HG02798 (cell line): ENCODE data around the gene TUBGCP6.

ENCODE experiments used
- ATAC-seq: cut with Tn5 transposase; IDR thresholded peaks from one replicate; pipeline ENCODE4 v1.9.1; 2021; ENCODE audit warnings: mild to moderate bottlenecking; ENCODE audit not compliant: unreplicated experiment, poor library complexity

The TUBGCP6 gene

DNA sequence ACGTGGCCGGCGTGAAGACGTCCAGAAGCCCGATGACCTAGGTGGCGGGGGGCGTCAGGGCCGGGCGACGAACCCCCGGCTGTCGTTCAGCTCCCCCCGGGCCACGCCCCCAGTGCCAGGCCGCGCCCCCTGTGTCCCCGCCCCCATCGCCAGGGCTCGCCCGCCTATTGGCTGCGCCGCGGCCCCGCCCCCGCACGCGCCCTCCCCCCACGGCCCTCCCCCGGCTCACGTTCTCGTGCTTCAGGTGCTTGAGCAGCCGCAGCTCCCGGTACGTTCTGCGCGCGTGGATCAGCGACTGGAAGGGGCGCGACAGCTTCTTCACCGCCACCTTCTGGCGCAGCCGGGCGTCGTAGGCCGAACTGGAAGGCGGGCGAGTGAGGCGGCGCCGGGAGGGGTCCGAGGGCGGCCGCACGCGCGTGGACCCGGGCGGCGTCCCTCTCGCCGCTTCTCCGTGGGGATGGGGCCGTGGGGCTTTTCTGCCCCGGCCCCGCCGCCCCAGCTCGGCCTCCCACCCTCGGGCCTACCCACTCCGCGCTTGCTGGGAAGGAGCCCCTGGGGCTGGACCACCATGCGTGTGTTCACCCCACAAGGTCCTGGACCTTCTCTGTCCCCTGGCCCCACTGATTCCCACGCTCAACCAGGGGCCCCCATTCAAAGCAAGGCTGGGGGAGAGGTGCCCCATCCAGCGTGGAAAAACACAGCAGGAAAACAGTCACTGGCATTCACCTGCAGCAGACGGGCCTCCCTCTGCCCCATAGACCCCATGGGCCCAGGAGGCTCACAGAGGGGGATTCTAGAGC lies 23.0 kb upstream of the TUBGCP6 start:
- no peak for ATAC-seq

DNA sequence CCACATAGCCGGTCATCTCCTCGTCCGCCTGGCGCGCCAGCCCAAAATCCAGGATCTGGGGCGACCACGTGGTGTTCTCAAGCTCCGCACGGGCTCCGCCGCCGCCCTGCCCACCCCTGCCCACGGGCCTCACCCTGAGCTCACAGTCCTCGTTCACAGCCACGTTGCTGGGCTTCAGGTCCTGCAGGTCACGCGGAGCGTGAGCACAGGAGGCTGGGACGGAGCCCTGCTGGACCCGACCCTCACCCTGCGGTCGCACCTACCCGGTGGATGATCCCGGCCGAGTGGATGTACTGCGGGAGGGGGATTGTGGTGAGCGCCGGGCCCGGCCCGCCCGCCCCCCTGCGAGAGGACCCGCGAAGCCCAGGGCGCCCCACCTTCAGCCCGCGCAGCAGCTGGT lies 22.2 kb upstream of the TUBGCP6 start:
- no peak for ATAC-seq

DNA sequence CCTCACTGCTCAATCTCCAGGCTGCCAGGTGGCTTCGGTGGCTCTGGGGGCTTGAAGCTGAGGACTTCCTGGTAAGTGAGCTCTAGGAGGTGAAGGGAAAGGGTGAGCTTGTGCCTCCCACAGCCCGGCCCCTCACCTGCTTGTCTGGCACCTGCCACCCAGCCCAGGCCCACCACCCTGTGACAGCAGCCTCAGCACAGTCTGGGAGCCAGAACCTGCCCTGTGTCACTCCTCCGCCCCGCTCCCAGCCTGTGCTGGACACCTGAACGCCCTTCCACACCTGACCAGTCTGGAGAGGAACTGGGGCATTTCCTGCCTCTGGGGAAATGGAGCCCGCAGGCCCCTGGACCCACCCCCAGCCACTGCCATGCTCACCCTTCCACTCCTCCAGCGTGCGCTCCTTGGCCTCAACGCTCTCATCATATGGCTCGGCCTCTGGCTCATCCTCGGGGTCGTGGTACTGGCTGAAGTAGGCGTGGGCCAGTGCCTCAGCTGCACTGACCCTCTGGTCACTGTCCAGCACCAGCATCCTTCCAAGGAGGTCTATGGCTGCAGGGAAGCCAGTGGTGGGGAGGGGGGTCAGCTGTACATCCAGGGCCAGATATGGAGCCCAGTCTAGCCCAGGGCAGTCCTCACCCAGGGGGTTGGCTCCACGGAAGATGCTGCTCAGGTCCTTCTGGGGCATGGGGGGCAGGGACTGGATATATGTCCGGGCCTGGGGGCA lies 20.3 kb upstream of the TUBGCP6 start:
- no peak for ATAC-seq

DNA sequence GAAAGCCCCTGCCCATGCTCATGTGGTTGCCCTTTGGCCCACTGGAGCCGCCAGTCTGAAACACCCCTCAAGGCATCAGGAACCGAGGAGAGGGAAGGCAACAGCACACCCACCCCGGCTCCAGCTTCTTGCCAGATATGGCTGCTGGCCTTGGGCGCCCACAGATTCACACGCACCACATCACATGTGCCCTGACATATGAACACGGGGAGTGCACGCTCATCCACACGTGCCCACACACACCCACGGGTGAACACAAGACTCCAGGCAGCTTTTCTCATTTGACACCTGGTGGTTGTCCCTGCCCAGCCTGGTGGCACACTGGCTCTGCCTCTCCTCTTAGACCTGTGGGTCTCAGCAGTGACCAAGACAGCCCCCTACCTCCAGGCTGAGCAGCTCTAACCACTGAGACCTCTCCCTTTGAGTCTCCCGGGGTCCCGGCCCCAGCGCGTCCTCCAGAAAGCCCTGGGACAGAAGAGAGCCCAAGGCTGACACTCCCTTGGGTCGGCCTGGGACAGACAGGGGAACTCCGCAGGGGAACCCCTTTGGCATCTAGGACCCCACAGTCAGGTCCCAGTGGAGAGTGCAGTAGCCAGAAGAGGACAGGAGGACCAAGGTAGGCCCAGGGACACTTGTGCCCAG lies 19.4 kb upstream of the TUBGCP6 start:
- ATAC-seq: no peak

- ATAC-seq: no peak
Observed at GRCh38 chr22:50262973-50263617, 18.3 kb upstream of the TUBGCP6 start.

DNA sequence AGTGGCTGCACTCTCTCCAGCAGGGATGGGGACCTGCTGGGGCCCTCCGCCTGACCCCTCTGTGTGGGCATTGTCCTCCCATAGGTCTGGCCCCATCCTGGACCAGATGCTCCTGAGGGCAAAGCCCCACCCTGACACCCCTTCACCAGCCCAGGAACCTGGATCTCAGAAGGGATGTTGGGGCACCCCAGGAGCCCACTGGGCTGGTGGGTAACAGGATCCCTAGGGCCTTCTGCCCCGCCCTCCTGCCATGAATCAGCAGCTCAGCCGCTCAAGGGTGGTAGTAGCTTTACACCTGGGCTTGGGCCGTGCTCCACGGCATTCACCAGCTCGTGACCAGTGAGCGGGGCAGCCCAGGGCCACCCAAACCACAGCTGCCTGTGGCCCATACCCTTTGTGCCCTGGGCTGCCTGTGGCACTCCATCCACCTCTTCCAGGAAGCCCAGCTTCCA lies 17.7 kb upstream of the TUBGCP6 start:
- no peak for ATAC-seq

DNA sequence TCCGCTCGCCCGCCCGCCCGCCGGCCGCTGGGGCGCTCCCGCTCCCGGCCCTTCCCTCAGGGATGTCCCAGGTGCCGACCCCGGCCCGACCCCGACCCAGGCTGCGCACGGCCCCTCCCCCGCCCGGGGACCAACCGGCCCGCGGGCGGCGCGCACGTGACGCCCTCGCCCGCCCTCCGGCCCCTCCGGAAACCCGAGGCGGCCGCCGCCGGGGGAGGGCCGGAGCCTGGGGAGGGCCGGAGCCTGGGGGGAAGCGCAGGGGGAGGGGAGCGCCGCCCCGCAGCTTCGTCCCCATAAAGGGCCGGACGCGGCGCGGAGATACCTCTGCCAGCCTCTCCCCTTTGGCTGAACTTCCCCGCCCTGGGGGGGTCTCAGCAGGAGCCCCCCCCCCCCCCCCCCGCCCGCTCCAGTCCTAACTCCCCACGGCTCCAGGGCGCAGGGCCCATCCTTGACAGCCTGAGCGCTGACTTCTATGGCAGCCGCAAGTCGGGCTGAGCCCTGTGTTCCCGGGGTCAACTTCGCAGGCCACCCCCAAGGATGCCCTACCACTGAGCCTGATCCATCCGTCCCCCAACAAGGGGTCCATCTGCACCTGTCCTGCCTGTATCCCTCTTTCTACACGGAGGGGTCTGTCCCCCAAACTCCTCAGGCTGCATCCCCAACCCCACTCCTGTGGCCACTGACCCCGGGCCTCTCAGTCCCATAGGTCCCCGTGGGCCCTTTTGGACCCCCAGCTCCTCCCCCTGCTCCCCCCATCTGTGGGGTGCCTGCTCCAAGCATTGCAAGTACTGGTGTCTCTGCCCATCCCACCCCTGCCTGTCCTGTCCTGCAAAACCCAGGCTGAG lies 17.0 kb upstream of the TUBGCP6 start, which contains the start of gene MAPK12:
TSS of gene MAPK12 (minus strand) at position 69 of the 845 bp plus-strand sequence. CDS start 174 bp downstream, outside the sequence.
- ATAC-seq: peak; percentile 38

- peak; percentile 18 for ATAC-seq
Observed at GRCh38 chr22:50260801-50261614, 16.2 kb upstream of the TUBGCP6 start.

DNA sequence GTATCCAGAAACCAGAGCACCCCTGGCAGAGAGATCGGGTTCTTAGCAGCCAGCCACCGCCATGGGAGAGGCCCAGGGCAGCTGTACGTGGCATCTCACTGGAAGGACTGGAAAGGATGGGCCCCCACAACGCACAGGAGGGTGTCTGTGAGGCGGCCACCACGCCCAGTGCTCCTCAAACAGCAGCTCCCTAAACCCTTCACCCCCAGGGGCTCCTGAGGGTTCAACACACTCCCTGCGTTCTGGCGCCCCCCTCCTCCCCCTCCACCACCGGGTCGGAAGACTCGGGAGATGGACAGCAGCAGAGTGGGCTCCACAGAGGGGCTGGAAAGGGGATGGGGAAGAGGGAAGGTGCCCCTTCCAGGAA lies 15.6 kb upstream of the TUBGCP6 start:
- no peak for ATAC-seq

DNA sequence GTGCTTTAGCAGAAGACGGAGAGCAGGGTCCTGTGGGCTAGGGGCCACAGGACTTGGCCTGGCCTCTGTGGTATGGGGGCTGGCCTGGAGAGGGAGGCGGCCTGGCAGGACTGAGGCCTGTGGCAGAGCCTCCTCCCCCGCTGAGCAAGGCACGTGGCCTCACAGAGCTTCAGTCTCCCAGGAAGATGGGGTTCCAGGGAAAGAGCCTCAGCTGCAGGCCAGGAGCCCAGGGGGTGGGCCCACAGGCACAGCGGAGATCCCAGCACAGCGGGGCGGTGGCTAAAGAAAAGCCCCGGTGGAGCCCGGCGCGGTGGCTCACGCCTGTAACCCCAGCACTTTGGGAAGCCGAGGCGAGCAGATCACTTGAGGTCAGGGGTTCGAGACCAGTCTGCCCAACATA lies 14.5 kb upstream of the TUBGCP6 start:
- ATAC-seq: no peak

DNA sequence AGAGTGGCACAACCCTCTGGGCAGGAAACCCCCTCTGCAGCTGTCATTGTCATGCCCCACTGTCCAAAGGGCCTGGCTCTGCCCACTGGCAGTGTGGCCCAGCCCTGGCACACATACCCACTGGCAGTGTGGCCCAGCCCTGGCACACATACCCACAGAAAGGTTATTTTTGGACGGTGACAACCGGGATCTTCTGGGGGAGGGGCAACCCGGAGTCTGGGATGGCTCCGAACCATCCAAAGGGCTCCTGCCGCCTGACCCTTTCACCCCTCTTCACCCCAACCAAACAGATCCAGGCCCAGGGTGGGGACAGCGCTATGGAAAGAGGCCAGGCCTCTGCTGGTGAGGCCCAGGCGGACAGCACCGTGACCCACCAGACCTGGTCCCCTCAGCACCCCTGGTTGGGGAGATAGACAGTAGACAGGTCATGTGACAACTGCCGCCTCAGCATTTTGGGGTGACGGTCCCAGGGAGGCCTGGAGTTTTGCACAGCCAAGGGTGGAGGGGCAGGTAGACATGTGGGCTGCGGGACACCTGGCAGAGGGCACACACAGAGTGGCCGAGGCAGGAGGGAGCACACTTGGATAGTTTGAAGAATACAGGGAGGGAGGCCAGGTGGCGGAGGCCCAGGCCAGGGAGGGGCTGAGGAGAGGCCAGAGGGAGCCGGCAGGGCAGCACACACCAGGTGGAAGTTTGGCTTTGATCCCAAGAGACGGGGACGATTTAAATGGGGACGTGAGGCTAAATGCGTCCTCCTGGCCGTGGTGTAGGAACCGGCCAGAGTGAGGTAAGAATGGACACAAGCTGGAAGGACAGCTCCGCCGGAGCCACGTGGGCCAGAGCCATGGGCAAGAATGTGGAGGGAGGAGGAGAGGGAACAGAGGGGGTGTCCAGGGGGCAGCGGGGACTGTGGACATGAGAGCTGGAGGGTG lies 13.8 kb upstream of the TUBGCP6 start:
- no peak for ATAC-seq

DNA sequence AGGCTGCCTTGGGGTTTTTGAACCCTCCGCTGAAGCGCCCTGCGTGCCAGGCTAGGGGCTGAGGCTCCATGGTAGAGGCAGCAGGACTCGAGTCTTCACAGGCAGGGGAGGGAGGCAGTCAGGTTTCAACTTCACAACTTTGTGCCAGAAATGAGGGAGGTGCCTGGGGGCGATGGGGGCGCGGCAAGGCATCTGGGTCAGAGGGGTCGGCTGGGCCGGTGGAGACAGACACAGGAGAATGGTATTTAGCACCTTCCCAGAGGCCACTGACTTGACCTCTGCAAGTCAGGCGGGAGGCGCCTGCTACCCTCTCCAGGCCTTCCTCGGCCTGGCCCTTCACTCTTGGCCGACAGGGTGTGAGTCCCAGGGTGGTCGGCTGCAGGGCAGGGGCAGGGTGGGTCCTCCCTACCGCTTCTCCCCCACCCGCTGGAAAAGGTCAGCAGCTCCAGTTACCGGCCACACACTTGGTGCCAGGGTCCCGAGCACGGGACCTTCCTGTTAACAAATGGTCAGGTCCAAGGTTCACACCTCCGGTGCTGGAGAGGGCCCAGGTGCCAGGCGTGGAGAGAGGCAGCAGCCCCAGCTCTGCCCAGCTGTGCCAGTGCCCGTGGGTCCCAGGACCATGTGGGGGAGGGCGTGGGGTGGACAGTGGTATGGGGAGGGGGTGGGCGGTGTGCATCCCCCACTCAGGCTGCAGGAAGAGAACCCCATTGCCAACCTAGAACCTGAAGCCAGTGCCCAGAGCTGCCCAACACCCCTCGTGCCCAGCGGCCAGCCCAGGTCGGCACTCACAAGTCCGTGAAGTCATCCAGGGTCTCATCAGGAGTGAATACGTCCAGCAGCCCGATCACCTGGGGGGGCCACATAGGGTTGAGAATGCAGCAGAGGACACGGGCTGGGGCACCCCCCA lies 12.9 kb upstream of the TUBGCP6 start:
- ATAC-seq: no peak

DNA sequence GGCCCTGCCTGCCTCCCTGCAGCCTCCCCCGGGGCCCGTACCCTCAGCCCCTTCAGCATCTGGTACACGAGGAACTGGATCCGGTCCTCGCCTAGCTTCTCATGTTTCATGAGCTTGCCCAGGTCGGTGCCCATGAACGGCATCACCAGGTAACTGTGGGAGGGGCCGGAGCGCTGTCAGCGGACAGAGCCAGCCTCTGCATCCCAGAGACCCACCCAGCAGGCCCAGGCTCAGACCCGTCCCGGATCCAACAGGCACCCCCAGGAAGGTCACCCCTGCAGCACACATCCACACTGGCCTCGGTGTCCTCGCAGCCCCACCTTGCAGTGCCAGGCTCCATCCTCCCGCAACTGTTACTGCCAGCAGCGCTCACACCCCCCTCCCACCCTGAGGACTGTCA lies 12.2 kb upstream of the TUBGCP6 start:
- no peak for ATAC-seq

DNA sequence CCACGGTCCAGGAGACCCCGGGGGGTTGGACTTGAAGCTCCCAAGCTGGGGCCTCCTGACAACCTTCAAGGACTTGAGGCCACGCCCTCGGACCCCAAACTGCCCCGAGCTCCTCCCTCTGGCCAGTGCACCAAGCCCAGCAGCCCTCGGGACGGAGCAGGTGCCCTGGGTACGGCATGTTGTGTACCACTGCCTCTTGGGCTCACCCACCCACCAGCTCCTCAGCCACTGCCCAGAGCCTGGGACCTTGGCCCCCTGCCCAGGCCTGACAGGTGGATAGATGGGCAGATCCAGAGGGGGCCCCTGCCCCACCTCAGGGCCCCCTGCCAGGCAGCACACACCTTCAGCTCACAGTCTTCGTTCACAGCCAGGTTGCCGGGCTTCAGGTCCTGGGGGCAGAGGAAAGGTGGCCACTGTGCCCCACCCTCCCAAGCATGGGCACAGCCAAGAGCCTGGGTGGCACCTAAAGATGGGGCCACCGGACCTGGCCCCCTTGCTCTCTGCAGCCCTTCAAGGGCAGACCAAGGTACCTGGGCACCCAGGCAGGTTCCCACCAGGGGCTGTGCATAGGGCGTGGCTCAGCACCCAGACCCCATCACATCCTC lies 11.5 kb upstream of the TUBGCP6 start:
- ATAC-seq: no peak

DNA sequence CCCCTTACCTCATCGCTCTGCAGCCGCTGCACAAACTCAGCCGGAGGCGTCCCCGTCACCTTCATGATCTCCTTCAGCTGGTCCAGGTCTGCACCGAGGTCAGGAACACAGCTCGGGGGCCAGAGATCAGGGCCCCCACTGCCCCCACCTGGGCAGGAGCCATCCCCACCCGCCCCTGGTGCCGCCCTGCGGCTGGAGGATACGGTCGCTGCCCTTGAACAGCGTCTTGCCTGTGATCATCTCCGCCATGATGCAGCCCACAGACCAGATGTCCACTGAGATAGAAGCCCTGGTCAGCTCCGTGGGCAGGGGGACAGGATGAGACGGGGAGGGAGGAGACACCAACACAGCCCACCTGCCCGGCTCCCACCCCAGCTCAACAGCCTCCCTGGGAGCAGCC lies 10.8 kb upstream of the TUBGCP6 start:
- ATAC-seq: no peak

DNA sequence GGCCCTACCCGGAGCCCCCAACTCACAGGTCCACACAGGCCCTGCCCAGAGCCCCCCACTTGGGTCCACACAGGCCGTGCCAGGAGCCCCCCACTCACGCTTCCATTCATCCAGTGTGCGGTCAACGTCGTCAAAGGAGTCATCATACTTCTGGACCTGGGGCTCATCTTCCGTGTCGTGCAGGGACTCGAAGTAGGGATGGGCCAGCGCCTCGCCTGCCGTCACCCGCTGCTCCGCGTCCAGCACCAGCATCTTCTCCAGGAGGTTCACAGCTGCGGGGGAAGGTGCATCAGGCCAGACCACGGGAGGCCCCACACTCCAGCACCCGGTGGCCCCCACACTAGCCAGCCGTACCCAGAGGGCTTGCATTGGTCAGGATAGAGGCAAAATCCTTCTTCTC lies 10.3 kb upstream of the TUBGCP6 start:
- no peak for ATAC-seq

- no peak for ATAC-seq
Observed at GRCh38 chr22:50253941-50254340, 9.1 kb upstream of the TUBGCP6 start.
